HG02885 (cell line): ENCODE measurements around the gene DCP2.
"Not testable (repeated sequence)": the region's sequence is repeated elsewhere in the genome, so short reads cannot be mapped to it uniquely, and the experiment has no call there.

Source experiments
- ATAC-seq: cut with Tn5 transposase; IDR thresholded peaks from one replicate; pipeline ENCODE4 v1.9.1; 2021; ENCODE audit warnings: mild to moderate bottlenecking; ENCODE audit not compliant: unreplicated experiment, poor library complexity

The DCP2 gene

DNA sequence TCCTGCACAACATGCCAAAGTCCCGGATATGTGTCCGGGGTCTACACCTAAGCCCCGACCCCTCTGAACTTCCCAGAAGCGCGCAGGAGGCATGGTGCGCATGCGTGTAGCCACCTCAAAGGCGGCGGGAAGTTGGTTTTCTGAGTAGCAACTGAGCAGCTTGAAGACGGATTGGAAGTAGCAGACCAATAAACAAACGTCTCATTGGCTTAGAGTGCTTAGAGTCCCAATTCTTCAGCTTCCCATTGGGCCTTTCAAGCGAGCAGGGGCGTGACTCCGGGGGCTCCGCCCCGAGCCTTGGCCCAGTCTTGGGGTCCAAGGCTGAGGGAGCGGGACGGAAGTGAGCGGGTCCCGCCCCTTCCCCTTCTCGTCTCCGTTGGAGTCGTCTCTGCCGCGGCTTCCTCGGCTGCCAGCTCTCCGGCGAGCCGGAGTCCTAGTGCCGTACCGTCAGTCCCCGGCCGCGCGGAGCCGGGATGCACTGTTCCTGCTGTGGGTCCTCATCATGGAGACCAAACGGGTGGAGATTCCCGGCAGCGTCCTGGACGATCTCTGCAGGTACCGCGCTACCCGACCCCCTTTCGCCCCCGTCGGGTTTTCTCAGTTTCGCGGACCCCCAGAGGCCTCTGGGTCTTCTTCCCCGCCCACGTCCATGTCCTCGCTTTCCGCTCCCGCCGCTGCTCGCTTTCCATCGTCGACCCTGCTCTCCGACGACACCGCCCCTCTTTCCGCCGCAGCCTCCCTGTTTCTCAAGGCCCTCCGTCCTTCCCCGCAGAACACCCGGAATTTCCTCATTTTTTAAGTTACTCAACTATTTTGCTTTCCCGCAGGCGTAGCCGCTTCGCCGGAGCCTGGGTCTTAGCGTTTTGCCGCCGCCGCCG is at the start of gene DCP2:
DCP2 (plus strand) TSS at position 367 of the 878 bp plus-strand sequence; CDS start at position 503, 136 bp downstream.
- ATAC-seq = peak; percentile 96

DNA sequence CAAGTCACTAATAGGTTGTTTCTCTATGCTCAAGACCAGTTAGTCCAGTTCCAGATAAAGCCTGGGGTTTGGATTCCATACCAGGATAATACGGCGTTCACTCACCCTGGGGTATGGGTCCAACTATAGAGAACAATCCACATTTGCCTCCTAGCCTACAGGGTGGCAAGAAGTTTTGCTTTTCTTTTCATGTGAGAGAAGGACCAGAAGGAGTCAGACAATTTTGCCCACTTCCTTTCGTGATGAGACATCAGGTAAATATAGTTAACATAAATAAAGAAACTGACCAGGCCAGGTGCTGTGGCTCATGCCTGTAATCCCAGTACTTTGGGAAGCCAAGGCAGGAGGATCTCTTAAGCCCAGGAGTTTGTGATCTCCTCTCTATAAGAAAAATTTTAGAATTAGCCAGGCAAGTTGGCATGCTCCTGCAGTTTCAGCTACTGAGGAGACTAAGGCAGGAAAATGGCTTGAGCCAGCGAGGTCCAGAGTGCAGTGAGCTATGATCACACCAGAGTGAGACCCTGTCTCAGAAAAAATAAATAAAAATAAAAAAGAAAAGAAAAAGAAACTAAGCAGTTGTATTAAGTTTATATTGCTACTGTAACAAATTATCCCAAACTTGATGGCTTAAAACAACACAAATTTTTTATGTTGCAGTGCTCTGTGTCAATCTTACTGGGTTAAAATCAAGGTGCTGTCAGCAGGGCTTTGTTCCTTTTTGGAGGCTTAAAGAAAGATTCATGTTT is 47.1 kb upstream of the DCP2 start:
- peak; percentile 59 for ATAC-seq

DNA sequence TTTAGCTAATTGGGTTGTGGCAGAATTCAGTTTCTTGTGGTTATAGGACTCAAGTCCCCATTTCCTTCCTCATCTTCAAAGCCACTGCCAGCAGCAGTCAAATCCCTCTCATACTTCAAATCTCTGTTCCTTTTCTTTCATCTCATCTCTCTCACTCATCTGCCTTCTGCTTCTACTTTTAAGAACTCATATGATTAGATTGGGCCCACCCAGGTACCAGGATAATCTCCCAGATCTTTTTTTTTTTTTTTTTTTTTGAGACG is 46.6 kb upstream of the DCP2 start:
- ATAC-seq = peak; percentile 57

DNA sequence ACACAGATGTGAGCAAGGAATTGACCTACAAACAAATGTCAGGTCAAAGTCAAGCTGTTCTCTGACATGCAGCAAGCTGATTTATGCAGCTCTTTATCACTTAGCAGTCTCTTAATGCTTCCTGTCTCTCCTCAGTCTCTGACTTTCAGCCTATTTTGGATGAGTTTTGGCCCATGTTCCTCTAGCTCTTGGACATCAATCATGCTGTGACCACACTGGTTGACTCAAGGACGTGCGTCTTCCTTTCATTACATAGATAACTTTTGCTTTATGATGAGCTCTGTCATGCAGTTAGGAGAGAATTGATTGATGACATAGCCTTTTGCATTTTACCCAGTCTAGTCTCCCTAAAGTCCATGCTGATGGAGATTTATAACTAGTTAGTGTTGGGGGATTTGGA is 45.1 kb upstream of the DCP2 start:
- no peak for ATAC-seq

DNA sequence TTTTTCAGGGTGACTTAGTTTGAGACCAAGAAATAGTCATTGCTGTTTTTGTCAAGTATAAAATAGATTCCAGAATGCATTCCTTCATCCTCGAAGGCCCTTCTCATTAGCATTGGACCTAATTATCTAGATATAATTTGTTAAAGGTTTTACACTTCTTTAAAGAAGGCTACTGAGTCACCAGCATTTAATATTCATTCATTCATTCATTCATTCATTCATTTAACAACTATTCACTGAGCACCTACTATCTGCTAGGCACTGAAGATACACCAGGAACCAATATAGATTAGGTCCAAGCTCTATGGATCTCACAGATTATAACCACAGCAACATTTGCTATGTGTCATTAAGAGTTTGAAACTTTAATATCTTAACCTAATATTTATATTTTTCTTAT is 43.5 kb upstream of the DCP2 start:
- no peak for ATAC-seq

DNA sequence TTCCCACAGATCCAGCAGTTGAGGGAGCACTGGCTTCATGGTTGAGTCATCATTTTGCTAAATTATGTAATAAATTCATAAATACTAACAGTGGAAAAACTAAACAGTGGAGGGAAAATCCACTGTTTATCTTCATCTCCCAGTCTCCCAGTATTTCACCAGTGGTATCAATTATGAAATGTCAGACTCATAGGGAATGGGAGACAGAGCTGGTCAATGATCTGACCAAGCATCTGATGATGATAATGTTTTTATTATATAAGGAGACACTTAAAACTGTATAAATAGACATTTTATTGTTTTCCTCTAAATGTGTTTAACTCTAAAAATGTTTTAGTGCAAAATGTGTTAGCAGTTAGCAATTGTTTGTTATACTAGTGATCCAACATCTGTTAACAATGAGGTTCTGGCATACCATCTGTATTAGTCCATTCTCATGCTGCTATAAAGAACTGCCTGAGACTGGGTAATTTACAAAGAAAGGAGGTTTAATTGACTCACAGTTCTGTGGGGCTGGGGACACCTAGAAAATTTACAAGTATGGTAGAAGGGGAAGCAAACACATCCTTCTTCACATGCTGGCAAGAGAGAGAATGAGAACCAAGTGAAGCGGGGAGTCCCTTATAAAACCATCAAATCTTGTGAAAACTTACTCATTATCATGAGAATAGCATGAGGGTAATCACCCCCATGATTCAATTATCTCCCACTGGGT is 42.8 kb upstream of the DCP2 start:
- no peak for ATAC-seq

DNA sequence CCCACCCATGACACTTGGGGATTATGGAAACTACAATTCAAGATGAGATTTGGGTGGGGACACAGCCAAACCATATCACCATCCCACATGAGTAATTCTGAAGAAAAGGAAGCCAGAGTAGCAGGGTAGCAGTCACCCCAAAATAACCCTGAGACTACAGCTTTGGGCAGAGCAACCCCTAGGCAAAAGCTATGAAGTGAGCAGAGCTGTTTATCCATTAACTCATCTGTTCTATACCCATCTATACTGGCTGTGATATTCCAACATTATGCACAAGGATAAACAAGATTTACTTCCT is 42.3 kb upstream of the DCP2 start:
- ATAC-seq = no peak

DNA sequence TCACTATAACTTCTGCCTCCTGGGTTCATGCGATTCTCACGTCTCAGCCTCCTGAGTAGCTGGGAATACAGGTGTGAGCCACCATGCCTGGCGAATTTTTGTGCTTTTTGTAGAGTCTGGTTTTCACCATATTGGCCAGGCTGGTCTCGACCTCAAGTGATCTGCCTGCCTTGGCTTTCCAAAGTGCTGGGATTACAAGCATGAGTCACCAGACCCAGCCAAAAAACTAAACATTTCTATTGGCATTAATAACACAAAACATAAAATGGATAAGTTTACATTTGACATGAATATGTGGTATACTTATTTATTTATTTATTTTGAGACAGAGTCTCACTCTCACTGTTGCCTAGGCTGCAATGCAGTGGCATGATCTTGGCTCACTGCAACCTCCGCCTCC is 40.9 kb upstream of the DCP2 start:
- ATAC-seq = no peak

DNA sequence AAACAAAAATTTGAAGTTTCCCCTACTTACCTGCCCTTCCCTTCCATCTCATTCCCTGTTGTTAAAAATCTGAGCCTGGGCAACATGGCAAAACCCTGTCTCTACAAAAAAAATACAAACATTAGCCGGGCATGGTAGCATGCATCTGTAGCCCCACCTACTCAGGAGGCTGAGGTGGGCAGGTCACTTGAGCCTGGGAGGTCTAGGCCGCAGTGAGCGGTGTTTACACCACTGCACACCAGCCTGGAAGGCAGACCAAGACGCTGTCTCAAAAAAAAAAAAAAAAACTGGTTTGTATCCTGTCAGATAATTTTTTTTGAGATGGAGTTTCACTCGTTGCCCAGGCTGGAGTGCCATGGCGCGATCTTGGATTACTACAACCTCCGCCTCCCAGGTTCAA is 38.3 kb upstream of the DCP2 start:
- ATAC-seq = no peak

DNA sequence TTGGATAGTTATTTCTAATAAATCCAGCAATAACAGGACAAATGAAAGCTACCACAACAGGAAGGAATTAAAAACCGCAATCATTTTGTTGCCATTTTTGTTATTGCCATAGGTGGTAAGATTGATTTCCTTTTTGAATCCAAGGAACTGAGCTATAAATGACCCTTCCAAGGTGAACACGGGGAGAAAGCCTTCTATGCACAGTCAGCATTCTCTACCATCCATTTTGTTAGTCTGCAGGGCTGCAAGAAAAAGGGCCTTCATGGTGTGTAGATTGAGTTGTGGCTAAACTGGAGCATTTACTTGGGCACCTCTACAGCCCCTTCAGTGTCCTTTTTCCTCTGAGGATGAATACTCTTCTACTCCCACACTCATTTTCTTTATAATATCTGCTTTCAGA is 35.9 kb upstream of the DCP2 start:
- no peak for ATAC-seq

DNA sequence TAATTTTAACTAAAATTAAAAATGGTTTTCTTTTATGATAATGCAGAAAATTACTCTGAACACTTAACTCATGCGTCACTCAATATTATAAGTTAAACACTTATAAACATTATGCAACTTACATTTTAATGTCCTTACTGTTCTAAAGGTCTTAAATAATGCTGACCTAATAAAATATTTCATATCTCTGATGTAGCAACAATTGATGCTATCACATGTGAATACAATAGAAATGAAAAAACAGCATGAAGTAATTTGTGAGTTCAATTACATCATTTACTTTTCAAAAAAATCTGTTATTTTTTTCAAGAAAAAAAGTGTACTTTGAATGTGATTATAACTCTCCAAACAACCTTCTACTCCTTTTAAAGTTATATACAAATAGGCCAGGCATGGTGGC is 28.1 kb upstream of the DCP2 start:
- ATAC-seq = no peak

DNA sequence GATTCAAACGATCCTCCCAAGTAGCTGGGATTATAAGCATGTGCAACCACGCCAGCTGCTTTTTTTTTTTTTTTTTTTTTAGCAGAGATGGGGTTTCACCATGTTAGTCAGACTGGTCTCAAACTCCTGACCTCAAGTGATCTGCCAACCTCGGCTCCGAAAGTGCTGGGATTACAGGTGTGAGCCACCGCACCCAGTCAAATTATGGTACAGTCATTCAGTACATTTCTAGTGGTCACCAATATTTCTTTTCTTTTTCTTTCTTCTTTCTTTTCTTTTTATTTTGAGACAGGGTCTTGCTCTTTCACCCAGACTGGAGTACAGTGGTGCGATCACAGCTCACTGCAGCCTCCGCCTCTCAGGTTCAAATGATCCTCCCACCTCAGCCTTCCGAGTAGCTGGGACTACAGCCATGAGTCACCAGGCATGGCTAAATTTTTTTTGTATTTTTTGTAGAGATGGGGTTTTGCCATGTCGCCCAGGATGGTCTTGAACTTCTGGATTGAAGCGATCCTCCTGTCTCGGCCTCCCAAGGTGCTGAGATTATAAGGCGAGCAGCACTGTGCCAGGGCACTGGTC is 25.4 kb upstream of the DCP2 start:
- ATAC-seq = peak; percentile 94

DNA sequence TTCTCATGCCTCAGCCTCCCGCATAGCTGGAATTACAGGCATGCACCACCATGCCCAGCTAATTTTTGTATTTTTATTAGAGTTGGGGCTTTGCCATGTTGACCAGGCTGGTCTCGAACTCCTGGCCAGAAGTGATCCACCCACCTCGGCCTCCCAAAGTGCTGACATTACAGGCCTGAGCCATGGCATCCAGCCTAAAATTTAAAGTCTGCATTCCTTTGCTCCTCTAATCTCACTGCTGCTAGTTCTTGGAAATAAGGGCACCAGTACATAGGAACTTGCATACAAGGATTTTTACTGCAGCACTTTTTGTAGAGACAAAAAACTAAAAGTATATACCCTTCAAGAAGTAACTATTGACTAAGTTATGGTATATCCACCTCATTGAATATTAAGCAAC is 20.0 kb upstream of the DCP2 start:
- no peak for ATAC-seq

DNA sequence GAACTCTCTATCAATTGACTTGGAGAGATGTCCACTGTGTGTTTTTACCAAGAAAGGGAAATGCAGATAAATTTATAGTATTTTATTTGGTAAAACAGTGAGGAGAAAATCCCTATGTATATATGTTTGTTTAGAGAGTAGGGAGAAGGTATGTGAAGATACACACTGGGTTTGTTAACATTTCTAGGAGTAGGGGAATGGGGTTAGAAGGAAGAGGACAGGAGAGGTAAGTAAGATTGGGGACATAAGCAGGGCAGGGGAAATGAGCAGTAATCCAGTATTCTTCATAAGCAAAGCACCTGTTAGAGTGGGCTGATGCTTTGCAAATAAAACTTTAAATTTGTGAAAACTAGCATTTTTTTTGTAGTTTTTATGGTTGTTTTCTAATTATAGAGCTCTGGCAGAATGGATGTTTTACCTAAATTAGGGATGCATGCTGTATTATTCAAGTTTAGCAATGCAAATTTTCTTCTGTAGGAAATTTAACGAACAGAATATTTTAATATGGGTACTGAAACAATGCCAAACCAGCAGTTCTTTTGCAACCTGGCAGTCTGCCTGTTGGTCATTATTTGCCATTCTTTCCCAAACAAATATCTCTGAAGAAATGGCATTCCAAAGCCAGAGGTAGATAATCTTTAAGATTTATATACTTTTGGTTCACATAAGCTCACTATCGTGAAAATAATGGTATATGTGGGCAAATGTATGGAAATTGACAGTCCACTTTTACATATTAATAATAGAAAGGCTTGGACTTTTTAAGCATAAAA is 19.4 kb upstream of the DCP2 start:
- ATAC-seq = no peak

DNA sequence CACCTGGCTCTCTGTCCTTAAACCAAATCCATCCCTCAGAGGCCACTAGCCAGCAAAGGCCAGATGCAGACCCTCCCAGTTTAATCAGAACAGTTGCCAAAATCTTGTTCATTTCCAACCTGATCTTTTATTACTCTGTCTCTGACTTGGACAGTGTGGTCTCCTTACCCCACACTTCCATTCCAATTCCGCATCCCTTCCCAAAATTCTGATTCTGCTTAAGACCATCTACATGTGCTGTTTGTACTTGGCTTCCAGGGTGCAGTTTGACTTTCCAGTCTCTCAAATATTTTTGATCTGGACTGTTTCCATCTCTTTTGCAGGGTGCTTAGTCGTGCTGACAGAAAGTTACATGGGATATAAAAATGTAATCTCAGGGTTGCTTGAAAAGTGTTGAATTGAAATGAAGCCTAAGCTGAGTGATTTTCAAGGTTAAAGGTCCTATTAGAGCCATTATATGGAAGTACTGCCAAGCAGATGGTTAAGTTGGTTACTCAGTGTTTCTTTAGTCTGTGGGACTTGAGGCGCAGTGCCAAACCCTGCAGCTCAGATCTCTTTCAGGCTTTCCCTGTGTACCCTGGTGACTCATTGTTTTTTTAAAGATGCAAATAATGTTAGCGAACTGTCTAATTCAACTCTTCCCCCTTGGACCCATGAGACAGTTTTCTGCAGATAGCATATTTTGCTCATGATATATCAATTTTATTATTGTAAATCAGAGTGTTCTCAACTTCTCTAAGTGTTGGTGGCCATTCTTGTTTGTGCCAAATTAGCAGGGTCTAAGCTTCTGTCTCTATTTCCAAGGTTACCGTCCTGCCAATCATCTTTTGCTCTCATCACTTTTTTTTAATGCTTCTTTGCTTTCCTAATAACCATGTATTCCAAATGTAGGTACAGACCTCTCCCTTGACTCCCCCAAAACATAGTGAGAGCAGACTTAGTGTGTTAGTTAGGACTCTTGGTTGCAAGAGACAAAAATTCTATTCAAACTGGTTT is 18.2 kb upstream of the DCP2 start:
- ATAC-seq = peak; percentile 90

DNA sequence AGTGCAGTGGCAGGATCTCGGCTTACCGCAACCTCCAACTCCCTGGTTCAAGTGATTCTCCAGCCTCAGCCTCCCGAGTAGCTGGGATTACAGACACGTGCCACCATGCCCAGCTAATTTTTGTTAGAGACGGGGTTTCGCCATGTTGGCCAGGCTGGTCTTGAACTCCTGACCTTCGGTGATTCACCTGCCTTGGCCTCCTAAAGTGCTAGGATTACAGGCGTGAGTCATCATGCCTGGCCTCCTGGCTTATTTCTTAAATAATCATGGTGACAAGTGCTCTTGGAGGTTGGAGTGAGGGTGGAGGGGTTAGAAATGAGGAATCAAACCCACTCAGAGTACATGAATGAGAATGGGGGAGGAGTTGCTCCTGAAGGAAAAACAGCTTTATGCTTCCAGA is 16.7 kb upstream of the DCP2 start:
- ATAC-seq = not testable (repeated sequence)

DNA sequence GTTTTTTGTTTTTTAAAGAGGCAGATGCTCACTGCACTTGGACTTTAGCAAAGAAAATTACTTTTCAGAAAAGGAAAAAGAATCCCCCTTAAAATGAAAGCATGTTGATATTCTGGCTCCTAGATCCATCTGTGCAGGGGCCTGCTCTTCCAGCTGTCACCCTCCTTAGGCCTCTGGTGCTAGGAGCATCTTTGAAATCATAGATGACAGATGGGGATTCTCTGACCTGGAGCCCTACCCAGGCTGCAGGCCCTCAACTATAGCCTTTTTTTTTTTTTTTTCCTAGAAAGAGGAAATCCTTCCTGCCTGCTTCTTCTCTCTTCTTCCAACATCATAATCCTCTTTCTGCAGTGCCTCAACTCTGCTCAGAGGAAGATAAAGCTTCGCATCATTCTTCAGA is 16.3 kb upstream of the DCP2 start:
- ATAC-seq = no peak

DNA sequence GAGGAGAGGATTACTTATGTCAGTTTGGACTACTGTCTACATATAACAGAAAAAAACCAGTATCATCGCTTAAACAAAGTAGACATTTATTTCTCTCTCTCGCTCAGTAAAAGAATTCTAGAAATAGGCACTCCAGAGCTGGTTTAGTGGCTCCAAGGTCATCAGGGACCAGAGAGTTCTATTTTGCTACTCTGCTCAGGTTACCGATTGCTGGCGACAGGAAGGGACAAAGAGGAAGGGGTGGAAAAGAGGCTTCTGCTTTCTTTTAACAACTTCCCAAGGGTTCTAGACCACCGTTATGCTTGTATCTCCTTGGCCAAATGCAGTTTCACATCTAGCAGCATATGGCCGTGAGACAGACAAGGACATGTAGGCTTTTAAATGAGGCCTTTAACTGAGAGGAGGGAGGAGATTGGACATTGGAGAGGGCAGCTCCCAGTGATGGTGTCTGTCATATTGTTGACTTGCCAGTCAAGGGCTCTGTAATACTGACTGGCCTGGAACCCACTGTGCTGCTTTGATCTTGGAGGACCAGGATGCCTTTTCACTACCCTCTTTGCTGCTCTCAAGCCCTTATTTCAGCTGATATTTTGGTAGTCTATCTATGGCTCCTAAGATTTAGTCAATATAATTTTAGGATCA is 15.6 kb upstream of the DCP2 start:
- ATAC-seq = no peak

DNA sequence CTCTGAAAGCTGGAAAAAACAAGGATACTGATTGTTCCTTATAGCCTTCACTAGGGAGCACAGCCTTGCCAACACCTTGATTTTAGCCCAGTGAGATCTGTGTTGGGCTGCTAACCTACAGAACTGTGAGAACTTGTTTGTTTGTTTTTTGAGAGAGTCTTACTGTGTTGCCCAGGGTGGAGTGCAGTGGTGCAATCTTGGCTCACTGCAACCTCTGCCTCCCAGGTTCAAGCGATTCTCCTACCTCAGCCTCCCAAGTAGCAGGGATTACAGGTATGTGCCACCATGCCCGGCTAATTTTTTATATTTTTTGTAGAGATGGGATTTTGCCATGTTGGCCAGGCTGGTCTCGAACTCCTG is 13.2 kb upstream of the DCP2 start:
- not testable (repeated sequence) for ATAC-seq
